ENCODE results near the gene ZNF213.
"Not testable (repeated sequence)": the region's sequence is repeated elsewhere in the genome, so short reads cannot be mapped to it uniquely, and the experiment has no call there.

The ZNF213 gene

DNA sequence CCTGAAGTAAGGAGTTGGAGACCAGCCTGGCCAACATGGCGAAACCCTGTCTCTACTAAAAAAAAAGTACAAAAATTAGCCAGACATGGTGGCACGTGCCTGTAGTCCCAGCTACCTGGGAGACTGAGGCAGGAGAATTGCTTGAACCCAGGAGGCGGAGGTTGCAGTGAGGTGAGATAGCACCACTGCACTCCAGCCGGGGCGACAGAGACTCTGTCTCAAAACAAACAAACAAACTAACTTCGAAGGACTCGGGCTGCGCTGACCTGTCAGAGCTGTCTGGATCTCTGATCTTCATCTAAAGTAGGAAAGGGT lies 47.4 kb downstream of the ZNF213 start:
- not testable (repeated sequence) for DNase-seq (ENCODE audit: low read depth, low spot score); H3K4me3 ChIP-seq (ENCODE audit: low read length)

DNA sequence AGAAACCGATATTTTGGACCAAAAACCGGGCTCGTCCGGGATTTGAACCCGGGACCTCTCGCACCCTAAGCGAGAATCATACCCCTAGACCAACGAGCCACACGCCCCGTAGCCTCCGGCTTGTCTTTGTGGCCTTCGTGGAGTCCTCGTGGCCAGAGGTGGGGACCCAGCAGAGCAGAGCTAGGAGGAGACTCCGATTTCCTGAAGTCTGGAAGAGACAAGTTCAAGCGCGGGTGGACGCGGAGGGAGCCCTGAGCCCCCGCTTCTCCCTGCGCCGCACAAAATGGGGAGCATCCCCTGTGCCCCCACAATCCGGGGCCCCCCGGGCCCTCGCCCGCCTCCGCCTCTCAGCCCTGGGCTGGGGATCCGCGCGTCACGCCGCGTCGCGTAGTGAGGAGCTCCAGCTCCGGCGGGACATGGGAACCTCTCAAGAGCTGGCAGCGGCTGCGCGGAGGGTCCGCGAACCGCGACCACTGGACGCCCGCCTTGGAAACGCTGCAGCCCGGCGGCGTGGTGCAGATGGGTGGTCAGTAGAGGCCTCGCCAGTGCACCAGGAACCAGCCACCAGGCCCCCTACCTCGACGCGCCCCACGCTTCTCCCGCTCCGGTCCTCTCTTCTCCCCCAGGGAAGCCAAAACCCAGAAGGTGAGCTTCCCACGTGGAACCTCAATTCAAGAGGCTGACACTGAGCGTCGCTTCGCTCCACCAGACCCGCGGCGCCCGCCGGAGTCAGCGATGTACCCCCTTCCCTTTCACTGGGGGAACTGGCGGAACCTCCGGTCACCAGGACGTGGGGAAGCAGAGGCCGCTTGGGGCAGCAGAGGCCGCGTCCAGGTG lies 48.0 kb downstream of the ZNF213 start:
- H3K4me3 ChIP-seq (ENCODE audit: low read length), result no peak overlapping the region

DNA sequence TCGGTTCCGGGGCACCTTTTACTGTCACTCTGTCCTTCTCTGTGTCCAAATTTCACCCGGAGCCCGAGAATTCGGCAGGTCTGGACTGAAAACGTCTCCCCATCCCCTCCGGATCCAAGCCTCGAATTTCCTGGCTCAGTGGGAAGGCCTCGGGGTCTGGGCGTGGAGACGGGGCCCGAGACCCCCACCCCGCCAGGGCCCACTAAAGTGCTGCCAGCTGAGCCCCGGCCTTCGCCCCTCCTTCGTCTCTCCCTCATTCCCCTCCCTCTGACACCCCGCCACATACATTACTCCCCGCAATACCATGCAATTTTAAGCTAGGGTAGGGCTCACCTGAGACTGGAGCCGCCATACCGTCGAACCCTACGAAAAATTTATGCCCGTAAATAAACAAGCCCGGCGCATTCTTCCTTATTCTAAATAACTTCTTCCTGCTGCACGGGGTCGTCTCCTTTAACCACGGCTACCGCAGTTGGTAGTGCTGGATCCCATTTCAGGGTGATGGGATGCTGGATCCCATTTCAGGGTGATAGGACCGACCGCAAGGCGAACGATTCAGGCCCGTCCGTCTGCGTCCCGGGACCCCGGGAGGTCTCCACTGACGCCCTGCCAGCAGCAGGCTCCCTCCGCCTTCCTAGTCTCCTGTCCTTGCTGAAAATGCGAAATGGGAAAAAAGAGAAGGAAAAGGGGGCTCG lies 48.8 kb downstream of the ZNF213 start:
- no peak overlapping the region for H3K4me3 ChIP-seq (ENCODE audit: low read length)
- DNase-seq (ENCODE audit: low read depth, low spot score), result no peak

More for the DNA sequence above, 48.0 kb downstream of the ZNF213 start:
- DNase-seq (ENCODE audit: low read depth, low spot score), result no peak

DNA sequence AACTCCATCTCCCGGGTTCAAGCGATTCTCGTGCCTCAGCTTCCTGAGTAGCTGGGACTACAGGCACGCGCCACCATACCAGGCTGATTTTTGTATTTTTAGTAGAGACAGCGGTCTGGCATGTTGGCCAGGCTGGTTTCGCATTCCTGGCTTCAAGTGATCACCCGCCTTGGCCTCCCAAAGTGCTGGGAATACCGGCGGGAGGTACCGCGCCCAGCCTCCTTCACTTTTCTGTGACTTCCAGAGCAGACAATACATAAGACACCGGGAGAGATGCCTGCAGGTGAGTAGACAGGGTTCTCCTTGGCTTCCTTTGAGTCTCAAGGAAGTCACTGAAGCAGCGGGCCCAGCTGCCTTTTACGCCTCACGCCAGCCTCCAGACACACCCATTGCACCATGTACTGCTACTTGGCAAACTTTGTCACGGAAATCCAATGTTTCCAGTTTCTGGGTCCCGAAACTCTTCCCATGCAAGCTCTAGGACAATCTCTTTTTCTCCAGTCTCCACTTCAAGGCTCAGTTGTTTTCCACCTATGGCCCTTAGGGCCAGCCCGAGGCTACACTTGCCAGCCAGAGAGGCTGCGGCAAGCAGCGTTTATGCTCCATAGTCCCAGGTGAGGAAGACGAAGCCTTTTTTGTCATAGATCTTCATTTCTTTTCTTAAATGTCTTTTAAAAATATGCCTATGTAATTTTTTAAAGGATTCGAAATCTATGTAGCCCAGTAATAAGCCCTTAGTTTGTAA lies 52.3 kb downstream of the ZNF213 start:
- DNase-seq (ENCODE audit: low read depth, low spot score), result no peak
- H3K4me3 ChIP-seq (ENCODE audit: low read length), result no peak overlapping the region

DNA sequence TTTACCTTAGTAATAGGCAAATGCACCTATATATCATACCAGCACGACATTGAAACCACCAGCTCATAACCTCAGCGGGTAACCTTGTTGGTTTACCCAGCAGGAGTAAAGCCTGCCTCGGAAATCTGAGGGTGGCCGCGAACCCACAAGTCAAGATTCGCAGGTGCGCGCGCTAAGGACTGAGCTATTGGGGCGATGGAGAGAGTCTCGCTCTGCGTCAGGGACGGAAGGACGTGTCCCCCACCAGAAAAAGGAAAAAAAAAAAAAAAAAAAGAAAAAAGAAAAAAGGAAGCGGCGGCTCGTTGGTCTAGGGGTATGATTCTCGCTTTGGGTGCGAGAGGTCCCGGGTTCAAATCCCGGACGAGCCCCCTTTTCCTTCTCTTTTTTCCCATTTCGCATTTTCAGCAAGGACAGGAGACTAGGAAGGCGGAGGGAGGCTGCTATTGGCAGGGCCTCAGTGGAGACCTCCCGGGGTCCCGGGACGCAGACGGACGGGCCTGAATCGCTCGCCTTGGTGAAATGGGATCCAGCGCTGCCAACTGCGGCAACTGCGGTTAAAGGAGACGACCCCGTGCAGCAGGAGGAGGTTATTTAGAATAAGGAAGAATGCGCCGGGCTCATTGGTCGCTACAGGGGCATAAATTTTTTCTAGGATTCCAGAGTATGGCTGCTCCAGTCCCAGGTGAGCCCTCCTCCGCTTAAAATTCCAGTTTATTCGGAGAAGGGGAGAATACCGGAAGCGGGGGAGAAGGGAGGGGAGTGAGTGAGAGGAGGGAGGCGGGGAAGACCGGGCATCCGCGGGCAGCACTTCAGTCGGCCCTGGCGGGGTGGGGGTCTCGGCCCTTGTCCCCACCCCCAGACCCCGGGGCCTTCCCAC lies 53.2 kb downstream of the ZNF213 start, which contains the start of gene OR1F1:
OR1F1 (plus strand) TSS at position 407 of the 877 bp plus-strand sequence.
- no peak within 1 kb of the TSS for H3K4me3 ChIP-seq (ENCODE audit: low read length)
- DNase-seq (ENCODE audit: low read depth, low spot score), result peak; percentile 91

DNA sequence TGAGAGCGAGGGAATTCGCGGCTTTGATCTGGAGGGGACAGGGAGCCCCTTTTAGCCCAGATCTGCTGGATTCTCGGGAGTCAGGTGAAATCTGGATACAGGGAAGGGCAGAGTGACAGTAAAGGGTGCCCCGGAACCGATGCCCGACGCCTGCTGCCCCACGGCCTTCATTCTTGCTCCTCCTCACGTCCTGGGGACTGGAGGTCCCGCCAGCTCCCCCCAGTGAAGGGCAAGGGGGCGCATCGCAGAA lies 53.8 kb downstream of the ZNF213 start:
- DNase-seq (ENCODE audit: low read depth, low spot score), result no peak
- no peak overlapping the region for H3K4me3 ChIP-seq (ENCODE audit: low read length)

DNA sequence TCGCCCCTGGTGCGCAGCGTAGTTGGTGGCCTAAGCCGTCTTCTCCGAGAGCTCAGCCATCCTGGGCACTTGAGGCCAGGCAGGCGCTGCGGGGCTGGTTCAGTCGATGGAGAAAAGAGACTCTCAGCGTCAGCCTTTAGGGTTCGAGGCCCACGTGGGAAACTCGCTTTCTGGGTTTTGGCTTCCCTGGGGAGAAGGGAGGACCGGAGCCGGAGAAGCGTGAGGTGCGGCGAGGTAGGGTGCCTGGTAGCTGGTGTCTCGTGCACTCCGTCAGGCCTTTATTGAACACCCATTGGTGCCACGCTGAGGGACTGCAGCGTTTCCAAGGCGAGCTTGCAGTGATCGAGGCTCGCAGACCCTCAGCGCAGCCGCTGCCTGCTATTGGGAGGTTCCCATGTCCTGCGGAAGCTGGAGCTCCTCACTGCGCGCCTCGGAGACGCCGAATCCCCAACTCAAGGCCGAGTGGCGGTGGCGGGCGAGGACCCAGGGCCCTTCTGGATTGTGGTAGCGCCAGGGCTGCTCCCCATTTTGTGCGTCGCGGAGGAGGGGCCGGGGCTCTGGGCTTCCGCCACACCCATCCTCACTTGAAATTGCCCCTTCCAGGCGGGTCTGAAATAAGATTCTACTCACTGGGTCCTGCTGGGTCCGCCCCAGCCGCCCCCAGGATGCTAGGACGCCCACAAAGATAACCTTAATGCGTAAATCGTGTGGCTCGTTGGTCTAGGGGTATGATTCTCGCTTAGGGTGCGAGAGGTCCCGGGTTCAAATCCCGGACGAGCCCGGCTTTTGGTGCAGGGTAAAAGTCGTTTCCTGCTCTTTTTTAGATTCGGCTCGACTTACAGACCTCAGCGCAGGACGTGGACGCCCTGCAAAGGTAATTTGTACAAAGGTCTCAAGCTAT lies 54.3 kb downstream of the ZNF213 start:
- no peak for DNase-seq (ENCODE audit: low read depth, low spot score)

DNA sequence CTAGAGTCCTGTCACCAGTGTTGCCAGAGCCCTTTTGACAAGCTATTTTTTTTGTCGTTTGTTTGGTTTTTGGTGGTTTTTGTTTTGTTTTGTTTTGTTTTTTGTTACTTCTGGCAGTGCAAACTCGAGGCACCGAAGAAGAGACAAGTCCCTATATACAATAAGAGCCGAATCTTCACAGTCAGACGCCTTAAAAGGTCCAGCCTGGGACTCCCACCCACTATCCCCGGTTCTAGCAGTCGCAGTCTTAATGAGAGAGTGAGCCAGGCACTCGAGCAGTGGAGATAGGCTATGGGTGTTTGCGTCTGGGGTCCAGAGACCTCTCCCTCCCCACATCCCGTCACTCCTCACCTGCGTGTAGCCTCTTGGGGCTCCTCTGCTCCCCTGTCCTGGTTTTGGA lies 55.0 kb downstream of the ZNF213 start:
- DNase-seq (ENCODE audit: low read depth, low spot score), result no peak
- H3K4me3 ChIP-seq (ENCODE audit: low read length), result no peak overlapping the region

More for the DNA sequence above, 54.3 kb downstream of the ZNF213 start:
- H3K4me3 ChIP-seq (ENCODE audit: low read length), result no peak overlapping the region

DNA sequence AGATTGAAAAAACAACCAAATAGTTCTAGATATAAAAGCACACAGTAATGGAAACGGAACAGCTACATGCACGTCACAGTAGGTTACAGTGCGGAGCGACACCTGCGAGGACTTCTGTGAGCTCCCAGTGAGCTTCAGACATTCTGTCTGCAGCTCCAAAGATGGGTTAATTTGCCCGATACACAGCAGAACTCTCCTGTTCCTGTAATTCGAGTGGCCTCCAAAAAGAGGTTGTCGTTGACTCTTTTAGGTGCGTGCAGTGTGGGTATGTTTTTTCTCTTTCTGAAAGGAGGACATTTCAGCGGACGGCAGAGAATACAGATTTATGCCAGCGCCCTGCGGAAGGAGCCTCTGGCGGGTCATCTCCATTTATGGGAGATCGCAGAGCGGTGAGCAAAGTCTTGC lies 56.1 kb downstream of the ZNF213 start:
- no peak for DNase-seq (ENCODE audit: low read depth, low spot score)
- H3K4me3 ChIP-seq (ENCODE audit: low read length), result no peak overlapping the region

Measured in Jurkat, Clone E6-1 (cell line).